Measurements from ENCODE around the gene ARHGAP23.

DNA sequence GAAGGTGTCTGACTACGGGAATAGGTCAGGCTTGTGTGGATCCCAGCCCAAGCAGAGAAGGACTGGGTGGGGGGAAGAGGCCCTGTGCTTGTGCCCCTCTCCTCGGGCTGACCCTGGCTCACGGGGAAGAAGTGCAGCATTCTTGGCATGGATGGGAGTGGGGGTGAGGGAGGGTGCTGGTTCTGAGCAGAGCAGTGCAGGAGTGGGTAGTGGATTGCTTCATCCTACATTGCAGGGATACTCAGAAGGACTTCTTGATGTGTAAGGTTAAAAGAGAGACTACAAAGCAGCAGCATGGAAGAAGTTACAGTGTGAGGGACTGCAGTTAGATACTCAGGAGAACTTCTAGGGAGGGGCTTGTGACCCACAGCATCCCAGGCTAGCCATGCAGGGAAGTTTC is 2.1 kb downstream of the ARHGAP23 start:
- TF ChIP-seq, protein P1, sequence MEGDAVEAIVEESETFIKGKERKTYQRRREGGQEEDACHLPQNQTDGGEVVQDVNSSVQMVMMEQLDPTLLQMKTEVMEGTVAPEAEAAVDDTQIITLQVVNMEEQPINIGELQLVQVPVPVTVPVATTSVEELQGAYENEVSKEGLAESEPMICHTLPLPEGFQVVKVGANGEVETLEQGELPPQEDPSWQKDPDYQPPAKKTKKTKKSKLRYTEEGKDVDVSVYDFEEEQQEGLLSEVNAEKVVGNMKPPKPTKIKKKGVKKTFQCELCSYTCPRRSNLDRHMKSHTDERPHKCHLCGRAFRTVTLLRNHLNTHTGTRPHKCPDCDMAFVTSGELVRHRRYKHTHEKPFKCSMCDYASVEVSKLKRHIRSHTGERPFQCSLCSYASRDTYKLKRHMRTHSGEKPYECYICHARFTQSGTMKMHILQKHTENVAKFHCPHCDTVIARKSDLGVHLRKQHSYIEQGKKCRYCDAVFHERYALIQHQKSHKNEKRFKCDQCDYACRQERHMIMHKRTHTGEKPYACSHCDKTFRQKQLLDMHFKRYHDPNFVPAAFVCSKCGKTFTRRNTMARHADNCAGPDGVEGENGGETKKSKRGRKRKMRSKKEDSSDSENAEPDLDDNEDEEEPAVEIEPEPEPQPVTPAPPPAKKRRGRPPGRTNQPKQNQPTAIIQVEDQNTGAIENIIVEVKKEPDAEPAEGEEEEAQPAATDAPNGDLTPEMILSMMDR (IDR thresholded peaks at IDR 0.05): no peak
- no peak for TF ChIP-seq POLR2AphosphoS5 (IDR thresholded peaks at IDR 0.05)

All from stomach (tissue), 4 donors.